Cerebellar nuclear complex (tissue), 1 donor: ENCODE measurements around the gene CFAP141.

Source experiments
- DNase-seq, 2 experiments: peaks; one replicate each; lab custom pipeline; 2025; lab: John Stamatoyannopoulos, UW

The CFAP141 gene

DNA sequence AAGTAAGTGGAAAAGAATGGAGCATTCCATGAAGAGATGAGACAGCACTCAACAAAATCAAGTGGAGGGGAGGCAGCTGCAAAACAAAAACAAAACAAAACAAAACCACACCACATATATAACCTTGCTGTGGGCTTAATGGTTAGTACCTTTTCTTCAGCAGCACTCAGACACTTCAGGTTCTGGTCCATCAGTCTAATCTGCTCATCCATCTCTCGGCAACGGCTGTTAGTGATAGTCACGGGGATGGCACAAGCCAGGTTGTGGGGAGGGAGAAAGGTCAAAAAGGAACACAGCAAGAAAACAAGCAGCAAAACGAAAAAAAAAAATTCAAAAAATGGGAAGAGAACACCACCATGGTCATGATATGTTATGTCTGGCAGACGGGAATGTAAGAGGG is 34.3 kb downstream of the CFAP141 start:
- DNase-seq = no peak

DNA sequence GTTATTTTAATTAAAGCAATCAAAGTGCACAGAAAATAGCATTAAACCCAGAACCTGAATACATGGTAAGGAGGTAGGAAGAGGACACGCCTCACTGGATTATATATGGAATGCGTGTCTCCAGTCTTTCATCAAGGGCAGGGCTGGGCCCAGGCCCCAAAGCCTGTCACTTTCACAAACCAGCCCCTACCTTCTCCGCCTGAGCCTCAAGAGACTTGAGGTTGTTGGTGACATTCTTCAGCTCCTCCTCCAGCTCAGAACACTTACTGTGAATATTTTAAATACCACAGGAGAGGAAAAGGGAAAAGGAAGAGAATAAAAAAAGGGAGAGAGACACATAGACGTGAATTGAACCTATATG is 34.9 kb downstream of the CFAP141 start:
- DNase-seq = no peak

DNA sequence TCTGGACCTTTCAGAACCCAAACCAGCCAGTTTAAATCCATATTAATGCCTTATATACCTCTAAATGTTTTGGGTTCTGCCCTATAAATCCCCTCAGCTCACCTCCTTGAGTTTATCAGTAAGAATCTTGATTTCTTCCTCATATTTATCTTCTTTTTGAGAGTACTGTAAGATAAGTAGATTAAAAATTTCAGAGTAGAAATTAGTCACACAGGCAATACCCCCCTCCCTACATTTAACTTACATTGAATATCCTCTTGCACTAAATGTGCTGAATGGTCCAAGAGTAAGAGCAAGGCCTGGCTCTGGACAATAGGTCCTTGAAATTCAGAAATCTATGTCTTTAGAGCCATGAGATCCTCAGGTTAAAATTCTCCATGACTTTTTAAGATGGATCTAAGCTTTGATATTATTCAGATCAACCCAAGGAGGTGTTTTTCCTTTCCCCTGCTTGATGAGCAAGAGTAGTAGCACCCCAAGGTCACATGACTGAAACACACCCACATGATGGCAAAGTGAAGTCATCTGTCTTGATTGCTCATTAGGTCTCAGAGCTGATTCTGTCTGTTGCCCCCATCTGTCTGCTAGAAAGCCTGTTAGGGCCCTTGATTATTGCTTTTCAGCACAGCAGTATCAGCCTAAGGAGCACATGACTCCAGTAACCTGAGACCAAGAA is 35.4 kb downstream of the CFAP141 start:
- DNase-seq = no peak

DNA sequence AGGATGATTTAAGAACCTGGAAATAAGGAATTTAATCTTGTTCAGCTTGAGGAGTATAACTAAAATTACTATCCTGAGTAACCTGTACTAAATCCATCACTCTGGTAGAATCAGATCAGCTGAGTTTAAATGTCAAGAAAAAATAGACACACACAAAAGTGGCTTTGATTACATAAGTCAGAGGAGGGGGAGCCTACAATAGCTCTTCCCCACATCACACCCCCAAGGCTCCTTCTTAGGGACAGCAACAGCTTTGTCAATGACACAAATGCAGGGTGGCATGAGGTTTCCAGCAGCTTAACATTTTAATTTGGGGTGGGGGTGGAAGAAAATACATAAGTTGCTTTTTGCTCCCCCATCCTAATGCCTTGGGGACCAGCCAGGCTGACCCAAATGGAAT is 38.7 kb downstream of the CFAP141 start:
- no peak for DNase-seq

DNA sequence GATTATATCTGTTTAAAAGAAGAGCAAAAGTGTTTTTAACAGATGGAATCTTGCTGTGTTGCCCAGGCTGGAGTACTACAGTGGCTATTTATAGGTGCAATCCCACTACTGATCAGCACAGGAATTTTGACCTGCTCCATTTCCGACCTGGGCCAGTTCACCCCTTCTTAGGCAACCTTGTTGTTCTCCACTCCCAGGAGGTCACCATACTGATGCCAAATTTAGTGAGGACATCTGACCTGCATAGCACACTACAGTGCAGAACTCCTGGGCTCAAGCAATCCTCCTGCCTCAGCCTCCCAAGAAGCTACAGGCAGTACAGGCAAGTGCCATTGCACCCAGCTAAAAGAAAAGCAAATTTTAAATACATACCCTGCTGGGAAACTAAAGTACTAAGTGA is 39.9 kb downstream of the CFAP141 start:
- no peak for DNase-seq

DNA sequence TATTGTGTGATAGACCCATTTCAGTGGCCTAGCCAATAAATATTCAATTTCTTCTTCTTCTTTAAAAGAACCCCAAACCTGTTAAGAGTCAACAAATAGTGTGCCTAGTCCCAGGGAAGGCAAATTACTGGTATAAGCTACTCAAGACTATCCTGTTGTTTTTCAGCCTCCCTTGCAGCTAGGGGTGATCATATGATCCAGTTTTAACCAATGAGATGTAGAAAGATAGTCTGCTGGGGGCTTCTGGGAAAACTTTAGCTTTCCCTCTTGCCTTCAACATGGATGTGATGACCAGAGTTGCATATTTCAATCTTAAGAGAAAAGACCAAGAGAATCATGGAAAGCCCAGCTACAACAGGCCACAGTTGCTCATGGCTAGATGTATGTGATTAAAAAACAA is 46.6 kb downstream of the CFAP141 start:
- no peak for DNase-seq

DNA sequence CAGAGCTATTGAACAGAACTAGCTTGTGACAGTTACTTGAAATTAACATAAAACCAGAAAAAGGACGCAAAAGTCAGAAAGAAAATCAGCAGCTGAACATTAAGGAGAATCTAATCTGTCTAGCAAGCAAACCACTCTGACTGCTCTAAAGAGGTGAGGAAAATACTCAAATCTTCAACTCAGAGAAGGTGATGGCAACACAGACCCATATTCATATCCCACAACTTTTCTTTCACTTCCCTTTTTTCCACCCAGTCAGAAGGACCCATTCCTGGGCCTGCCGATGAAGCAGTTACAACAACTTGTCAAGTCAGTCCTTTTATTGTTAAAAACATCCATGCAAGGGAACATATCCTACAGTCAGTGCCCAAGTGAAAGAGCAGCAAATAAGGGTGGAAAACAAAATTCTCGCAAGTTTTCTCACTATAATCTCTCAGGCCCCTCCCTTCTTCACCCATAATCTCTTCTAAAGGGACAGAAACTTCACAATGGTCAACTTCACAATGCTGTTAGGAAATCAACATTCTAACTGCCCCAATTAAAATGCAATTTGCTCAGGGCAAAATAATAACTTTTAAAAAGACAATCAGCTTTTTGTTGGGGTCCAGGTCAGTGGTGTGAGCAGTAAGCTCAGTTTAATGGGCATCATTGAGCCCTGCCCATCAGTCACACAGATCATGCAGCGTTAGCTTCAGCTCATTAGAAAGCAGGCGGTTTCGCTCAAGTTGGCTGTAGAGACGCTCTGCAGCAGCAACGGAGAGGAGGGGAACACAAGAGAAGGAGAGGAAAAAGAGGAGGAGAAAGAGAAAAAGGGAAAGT is 47.6 kb downstream of the CFAP141 start:
- no peak for DNase-seq

DNA sequence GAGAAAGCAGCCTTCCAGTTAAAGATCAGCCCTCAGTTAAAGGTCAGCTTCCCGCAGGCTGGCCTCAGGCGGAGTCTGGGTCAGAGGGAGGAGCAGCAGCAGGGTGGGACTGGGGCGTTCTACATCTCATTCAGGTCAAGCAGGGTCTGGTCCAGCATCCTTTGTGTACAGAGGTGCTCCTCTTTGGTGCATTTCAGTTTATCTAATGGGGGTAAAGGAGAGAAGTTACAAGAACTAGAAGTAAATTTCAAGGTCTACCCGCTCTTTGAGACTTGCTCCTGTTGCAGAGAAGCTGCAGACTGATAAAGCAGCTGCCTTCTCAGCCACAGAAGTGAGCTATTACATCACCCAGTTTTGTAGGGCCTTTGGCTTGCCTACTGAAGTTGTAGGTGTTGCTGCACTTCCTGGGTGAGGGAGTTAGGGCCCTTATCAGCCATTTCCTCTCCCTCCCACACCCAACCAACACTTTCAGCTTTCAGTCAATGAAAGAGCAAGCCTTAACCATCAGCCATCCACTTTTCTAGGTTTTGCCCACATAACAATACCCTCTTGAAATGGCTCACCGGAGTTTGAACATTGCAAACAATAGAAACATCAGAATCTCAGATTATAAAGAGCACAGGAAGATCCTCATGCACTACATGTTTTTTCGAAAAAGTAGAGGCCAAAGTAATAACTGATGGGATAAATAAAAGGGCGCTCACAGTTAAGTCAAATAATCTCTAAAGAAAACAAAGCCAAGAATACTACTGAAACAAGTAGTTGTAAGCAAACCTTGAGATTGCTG is 48.4 kb downstream of the CFAP141 start:
- DNase-seq = no peak

DNA sequence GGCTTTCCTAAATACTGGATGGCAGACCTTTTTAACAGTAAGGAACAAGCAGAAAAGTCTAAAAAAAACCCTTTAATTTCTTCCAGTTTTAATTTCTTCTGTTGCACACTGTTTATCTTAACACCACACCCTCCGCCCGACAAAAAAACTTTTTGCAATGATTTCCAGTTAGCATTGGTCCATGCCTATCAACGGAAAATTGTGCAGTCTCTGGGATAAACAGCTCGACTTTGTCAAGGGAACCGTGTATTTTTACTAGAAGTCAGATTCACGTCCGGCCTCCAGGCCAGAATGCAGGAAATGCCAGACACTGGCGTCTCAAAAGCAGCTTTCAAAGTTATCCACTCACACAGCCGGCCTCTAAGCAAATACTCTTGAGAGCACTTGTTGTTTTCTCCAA is 50.9 kb downstream of the CFAP141 start:
- DNase-seq = no peak

DNA sequence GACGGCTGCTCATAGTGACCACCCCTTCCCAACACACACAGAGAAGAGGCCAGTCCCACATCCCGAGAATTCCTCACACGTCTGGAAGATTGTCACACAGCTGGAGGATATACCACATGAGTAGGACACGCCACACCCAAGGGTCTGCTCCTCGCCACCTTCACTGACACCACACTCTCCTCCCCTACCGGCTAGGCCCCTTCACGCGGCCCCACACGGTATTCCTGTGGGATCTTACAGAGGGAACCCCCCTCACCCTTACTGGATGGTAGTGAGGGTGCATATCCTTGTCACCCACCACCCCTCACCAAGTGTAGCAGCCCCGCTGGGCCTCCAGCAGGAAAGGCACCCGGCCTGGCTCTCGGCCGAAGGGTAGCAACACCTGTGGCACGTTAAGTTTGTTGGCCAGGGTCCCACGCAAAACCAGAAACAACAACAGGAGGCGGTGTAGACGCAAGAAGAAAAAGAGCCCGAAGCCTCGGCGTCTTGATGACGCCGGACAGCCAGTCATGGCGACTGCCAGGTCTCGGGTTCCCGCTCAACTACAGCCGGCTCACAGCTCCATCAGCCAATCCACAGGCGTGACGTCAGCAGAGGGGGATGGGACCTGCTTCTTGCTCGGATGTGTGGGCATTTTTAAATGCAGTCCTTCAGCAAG is 51.5 kb downstream of the CFAP141 start, which contains the start of gene NUP210L:
NUP210L (minus strand) TSS at position 540 of the 658 bp plus-strand sequence.
- no peak for DNase-seq

DNA sequence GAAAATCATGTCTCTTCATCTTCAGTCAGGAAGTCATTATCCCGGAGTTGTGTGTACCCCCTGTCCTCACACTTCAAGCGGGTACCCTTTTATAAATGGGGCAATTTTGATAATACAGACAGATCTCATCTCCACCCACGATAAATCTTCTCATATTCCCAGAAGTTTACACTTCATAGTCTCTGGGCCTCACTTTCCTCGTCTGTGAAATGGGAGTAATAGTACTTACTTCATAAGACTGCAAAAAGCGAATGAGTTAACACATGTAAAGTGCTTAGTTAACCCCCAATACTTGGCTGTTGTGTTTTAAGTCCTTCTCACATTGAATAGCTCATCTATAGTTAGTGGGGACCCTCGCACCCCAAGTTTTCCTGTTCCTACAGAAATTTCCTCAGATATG is 52.1 kb downstream of the CFAP141 start:
- DNase-seq = no peak

DNA sequence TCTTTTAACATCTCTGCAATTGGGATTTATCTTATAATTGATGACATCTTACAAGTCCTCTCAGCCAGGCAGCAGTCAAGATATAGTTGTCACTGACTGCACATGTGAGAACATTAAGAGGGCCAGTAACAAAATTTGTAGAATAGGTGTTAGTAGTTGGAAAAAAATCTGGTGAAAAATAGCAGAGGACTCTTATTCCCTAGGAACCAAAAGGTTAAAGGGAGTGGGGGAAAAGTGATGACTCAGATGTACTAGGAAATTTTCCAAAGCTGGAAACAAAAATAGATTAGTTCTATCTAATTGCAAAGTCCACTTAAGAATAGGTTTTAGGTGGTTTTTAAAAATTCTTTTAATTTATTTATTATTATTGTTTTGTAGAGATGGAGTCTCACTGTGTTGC is 54.8 kb downstream of the CFAP141 start:
- no peak for DNase-seq
